Activated naive CD8-positive, alpha-beta T cell treated with anti-CD3 and anti-CD28 coated beads for 36 hours (primary cell): ENCODE data around the gene PRICKLE2. TPM values are rescaled to one million over a fixed set of nuclear protein-coding genes. Genes with fewer than 3 reads are reported as not detected.

ENCODE experiments used
- DNase-seq: peaks from one replicate; pipeline ENCODE4 v3.0.0; 2021
- H3K27ac Mint-ChIP-seq: one replicate; pipeline ENCODE4 v1.8.0; 2022; ENCODE audit warnings: mild to moderate bottlenecking, moderate library complexity, mixed read lengths
- H3K27me3 Mint-ChIP-seq: one replicate; pipeline ENCODE4 v1.8.0; 2022; ENCODE audit warnings: mild to moderate bottlenecking, mixed read lengths
- H3K36me3 Mint-ChIP-seq: one replicate; pipeline ENCODE4 v1.8.0; 2021; ENCODE audit warnings: mild to moderate bottlenecking, mixed read lengths
- H3K4me1 Mint-ChIP-seq: one replicate; pipeline ENCODE4 v1.8.0; 2021; ENCODE audit warnings: mixed read lengths
- H3K4me3 Mint-ChIP-seq: one replicate; pipeline ENCODE4 v1.8.0; 2022; ENCODE audit warnings: mild to moderate bottlenecking, moderate library complexity, mixed read lengths
- H3K9me3 Mint-ChIP-seq: one replicate; pipeline ENCODE4 v1.8.0; 2022; ENCODE audit warnings: mixed read lengths
- total RNA-seq, 2 experiments: library from RNA; stranded (reverse); gene quantifications; one replicate each; pipeline ENCODE4 v1.2.3, GENCODE V29; 2021

The PRICKLE2 gene
- total RNA-seq, 2 experiments from 2014 or later: not detected

DNA sequence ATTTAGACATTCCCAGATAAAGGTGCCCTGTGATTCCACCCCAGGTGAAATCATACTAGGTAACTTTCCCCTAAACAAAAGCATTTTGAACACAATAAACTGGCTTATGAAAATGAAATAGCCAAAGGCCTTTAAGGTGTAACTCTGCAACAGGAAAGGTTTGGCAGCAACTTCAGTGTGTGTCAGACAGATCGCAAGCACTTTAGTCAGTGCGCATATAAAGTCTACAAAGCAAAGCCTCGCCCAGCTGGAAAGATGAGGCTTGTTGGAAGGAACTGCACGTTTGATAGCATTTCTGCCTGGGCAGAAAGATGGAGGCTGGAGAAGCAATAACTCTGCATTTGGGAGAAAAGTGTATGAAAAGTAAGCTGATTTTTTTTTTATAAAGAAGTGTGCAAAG, 57.9 kb downstream of the PRICKLE2 start:
- no peaks in the 10 kb centered on the region for H3K9me3 Mint-ChIP-seq
- H3K27me3 Mint-ChIP-seq: peaks cover 2% of the 10 kb centered on the region
- no peaks in the 10 kb centered on the region for H3K4me1 Mint-ChIP-seq
- H3K4me3 Mint-ChIP-seq: no peak overlapping the region
- H3K27ac Mint-ChIP-seq: no peak overlapping the region
- no peaks in the 10 kb centered on the region for H3K36me3 Mint-ChIP-seq
- no peak for DNase-seq

DNA sequence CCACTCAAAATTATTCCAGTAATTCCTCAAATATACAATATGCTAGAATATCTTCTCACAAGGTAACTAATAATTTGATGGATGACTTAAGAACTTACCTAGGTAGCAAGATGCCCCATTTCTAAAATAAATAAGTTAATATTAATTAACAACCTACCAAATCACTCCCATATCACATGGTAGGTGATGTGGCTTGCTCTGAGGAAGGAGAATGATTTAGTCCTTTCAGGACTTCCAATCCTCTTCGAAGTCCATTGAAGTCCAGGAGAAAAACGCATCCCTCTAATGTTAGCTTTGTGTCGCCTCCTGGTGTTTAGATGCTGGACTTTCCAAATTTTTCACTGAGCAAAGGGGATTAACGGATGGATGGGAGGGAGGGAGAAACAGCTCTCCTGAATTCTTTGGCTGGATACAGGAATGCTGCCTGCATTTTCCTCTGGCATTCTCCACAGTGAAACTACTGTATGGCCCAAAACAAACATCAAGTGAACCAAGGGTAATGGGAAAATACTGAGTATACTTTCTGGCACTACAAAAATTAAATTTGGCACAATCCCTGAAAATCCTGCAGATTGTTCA, 58.6 kb downstream of the PRICKLE2 start:
- Mint-ChIP-seq H3K27me3 (no peaks in the 10 kb centered on the region), H3K27ac (no peak overlapping the region), H3K9me3 (no peaks in the 10 kb centered on the region), H3K4me1 (no peaks in the 10 kb centered on the region), H3K36me3 (no peaks in the 10 kb centered on the region), H3K4me3 (no peak overlapping the region)
- DNase-seq: no peak

DNA sequence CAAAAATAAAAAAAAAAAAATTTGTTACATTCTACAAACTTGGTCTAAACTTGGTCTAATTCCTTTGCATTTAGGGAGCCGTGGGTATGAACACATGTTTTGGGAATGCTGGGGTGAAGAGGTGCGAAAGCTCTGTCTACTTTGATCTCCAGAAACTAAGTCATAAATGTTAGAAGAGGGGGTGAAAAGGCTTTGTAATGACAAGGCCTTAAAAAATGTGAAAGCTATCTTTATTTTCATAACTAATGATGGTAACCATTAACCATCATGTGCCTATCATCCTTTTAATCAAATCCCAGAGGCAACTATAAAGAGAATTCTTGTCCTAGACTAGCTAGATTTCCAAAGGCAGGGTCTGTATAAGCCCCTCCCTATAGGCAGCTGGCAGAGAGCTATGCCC, 60.9 kb downstream of the PRICKLE2 start:
- H3K27me3 Mint-ChIP-seq: no peaks in the 10 kb centered on the region

DNA sequence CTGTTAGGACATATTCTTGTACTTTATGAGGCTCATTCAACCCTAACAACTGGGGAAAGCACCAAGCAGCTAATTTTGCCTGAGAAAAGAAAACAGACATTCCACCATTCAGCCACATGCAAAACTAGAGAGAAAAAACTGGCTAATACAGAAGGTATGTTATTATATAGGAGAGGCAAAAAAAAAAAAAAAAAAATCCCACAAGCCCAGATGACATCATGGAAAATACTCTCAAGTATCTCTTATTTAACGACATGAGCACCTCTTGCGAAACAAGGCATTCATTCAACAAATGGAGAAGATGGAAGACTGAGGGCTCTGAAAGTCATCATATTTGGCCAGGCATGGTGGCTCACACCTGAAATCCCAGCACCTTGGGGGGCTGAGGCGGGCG, 61.5 kb downstream of the PRICKLE2 start:
- no peaks in the 10 kb centered on the region for H3K36me3 Mint-ChIP-seq
- no peaks in the 10 kb centered on the region for H3K4me1 Mint-ChIP-seq
- no peak for DNase-seq
- no peak overlapping the region for H3K4me3 Mint-ChIP-seq
- no peaks in the 10 kb centered on the region for H3K9me3 Mint-ChIP-seq
- H3K27me3 Mint-ChIP-seq: no peaks in the 10 kb centered on the region
- H3K27ac Mint-ChIP-seq: no peak overlapping the region

More for the DNA sequence above, 60.9 kb downstream of the PRICKLE2 start:
- no peaks in the 10 kb centered on the region for H3K4me1 Mint-ChIP-seq
- H3K4me3 Mint-ChIP-seq: no peak overlapping the region
- H3K9me3 Mint-ChIP-seq: no peaks in the 10 kb centered on the region
- H3K27ac Mint-ChIP-seq: no peak overlapping the region
- no peak for DNase-seq
- H3K36me3 Mint-ChIP-seq: no peaks in the 10 kb centered on the region

DNA sequence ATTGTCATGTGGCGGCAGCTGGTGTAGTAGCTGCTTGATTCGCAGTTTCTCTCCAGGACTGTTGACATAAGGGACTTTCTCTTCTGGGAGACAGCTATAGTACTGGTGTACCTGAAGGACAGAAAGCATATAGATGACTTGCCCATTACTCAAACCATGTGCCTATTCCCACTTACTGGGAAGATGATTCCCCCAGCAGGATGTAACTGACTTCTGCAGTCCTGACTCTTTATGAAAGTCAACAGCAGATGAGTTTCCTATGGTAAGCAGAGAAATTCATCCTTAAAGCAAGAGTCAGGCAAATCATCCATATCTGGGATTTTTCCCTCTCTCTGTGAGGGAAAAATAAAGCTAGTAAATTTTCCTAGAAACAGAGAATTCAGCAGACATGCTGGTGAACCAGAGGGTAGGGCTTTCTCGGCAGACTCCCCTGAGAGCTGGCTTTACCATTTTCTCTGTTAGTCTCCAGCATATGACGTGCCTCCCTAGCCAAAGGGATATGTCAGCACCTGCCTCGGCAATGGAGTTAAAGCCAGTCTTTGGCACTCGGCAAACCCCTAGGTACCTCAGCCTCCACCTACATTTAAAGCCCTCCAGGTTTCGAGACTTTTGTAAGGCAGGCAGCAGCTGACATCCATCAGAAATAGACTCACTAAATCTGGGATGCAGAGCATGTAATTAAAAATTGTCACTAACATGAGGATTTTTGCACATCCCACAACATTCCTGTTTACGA, 62.1 kb downstream of the PRICKLE2 start:
- Mint-ChIP-seq H3K4me1 (no peaks in the 10 kb centered on the region), H3K36me3 (no peaks in the 10 kb centered on the region), H3K27ac (no peak overlapping the region), H3K9me3 (no peaks in the 10 kb centered on the region), H3K27me3 (no peaks in the 10 kb centered on the region), H3K4me3 (no peak overlapping the region)
- no peak for DNase-seq

DNA sequence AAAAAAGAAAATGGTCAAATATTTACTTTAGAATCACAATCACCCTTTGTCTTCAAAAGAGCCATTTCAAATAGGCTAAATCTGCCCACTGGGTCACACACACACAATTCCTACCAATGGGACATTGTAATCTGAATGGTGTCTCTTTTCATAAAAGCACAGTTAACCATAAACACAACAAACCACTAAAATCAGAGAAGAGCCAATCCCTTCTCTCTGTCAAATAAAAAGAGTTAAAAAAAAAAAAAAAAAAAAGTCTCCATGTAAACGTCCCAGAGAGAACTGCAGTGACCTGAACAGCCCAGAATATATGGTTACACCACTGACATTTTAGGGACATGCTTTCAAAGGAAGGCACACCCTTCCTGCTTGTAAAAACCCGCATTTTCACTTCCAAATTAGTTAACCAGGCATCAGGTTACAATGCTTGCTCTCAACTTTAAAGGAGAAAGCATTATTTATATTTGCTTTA, 63.7 kb downstream of the PRICKLE2 start:
- no peak overlapping the region for H3K4me3 Mint-ChIP-seq
- H3K27me3 Mint-ChIP-seq: no peaks in the 10 kb centered on the region
- H3K27ac Mint-ChIP-seq: no peak overlapping the region
- no peaks in the 10 kb centered on the region for H3K4me1 Mint-ChIP-seq
- H3K9me3 Mint-ChIP-seq: no peaks in the 10 kb centered on the region
- H3K36me3 Mint-ChIP-seq: no peaks in the 10 kb centered on the region
- no peak for DNase-seq

DNA sequence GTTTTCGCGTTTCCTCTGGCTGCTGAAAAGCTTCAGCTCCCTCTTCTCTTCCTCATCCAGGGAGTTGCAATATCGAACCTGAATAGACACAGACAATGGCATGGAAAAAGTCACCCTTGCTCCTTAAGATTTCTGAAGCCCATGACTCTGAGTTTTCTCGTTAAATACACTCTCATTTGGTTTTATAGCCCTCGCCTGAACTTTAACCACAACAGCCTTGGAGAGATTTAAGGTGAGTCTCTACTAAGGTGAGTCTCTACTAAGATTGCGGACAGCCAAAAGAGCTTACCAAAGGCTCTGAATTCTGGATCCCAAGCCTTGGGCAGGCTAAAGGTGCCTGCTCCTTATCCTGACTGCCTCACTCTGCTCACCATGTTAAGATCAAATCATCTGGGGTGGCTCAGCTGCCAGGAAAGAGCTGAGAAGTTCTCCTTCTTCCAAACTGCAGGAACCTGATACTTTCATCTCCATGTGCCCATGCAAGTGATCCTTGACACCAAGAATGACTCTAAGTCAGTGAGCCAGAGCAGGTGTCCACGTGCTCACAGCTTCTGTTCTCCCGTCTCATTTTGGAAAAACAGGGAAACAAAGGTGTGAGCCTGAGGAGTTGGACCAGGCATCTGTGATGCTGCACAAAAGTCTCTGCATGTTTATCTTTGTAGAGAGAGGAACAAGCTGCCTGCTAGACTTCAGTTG, 65.1 kb downstream of the PRICKLE2 start:
- H3K9me3 Mint-ChIP-seq: no peaks in the 10 kb centered on the region
- no peak overlapping the region for H3K27ac Mint-ChIP-seq
- H3K4me1 Mint-ChIP-seq: no peaks in the 10 kb centered on the region
- no peak for DNase-seq
- no peaks in the 10 kb centered on the region for H3K27me3 Mint-ChIP-seq
- no peak overlapping the region for H3K4me3 Mint-ChIP-seq
- no peaks in the 10 kb centered on the region for H3K36me3 Mint-ChIP-seq

DNA sequence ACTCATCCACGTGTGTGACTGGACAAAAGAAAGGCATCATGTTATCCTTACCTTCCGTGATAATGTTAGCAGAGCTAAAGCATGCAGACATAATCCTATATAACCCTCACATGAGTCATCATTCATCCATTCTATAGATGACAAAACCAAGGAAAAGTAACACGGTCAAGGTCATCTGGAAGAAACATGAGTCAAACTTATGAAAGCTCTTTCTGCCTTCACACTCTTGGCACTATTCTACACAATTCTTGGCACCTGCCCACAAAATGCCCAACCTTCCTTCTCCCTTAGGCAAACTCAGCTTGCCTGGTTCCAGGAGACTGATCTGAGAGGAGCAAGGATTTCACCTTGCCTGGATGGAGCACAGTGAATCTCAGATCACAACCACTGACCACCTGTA, 66.9 kb downstream of the PRICKLE2 start:
- H3K27me3 Mint-ChIP-seq: peaks cover 5% of the 10 kb centered on the region
- H3K9me3 Mint-ChIP-seq: no peaks in the 10 kb centered on the region
- H3K4me1 Mint-ChIP-seq: no peaks in the 10 kb centered on the region
- H3K36me3 Mint-ChIP-seq: no peaks in the 10 kb centered on the region
- no peak overlapping the region for H3K27ac Mint-ChIP-seq
- no peak for DNase-seq
- no peak overlapping the region for H3K4me3 Mint-ChIP-seq

DNA sequence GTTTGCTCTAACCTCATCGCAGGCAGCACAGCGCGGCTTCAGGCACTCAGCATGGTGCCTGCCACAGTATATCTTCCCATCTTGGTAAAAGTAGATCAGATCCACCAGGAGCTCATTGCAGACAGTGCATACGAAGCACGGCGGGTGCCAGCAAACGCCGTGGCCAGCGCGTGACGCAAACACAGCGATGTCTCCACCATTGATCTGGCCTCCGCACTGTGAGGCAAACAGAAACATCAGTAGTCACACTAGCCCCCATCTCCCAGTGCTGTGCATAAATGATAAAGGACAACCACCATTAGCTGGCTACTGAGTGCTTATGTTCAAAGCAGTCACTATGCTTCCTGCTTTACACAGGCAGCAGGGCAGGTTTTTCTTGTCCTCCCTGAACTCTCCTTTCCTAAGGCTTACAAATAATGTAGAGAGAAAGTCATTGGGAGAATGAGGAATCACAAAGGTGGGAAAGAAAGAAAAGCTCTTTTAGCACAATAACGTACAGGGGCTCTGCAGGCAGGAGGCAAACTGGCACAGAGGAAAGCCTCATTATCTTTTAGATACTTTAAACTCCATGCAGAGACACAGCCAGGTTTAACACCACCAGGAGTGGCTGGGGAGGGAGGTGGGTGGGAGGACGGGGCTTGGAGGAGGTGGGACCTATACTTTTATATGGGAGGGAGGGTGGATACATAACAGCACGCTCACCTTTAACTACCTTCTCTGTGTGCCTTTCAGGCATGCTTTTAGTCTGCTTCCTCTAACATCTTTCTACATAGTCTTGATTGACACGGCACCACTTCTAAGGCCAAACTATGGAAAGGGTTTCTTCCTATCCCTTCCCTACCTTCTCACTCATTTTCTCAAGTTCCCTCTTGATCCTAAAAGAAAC, 67.9 kb downstream of the PRICKLE2 start:
- Mint-ChIP-seq H3K4me3 (no peak overlapping the region), H3K4me1 (no peaks in the 10 kb centered on the region), H3K27me3 (peaks cover 5% of the 10 kb centered on the region), H3K36me3 (no peaks in the 10 kb centered on the region), H3K9me3 (no peaks in the 10 kb centered on the region), H3K27ac (no peak overlapping the region)
- DNase-seq: no peak

DNA sequence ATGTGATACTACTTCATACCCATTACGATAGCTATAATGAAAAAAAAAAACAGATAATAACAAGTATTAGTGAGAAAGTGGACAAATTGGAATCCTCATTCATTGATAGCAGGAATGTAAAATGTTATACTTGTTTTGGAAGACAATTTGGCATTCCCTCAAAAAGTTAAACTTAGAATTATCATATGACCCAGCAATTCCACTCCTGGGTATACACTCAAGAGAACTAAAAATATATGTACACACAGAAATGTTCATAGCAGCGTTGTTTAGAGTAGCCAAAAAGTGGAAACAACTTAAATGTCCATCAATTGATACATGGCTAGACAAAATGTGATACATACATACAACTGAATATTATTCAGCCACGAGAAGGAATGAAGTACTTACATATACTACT, 69.9 kb downstream of the PRICKLE2 start:
- no peak for DNase-seq
- H3K4me1 Mint-ChIP-seq: no peaks in the 10 kb centered on the region
- no peaks in the 10 kb centered on the region for H3K36me3 Mint-ChIP-seq
- no peak overlapping the region for H3K4me3 Mint-ChIP-seq
- H3K27ac Mint-ChIP-seq: no peak overlapping the region
- no peaks in the 10 kb centered on the region for H3K9me3 Mint-ChIP-seq
- peaks cover 5% of the 10 kb centered on the region for H3K27me3 Mint-ChIP-seq

DNA sequence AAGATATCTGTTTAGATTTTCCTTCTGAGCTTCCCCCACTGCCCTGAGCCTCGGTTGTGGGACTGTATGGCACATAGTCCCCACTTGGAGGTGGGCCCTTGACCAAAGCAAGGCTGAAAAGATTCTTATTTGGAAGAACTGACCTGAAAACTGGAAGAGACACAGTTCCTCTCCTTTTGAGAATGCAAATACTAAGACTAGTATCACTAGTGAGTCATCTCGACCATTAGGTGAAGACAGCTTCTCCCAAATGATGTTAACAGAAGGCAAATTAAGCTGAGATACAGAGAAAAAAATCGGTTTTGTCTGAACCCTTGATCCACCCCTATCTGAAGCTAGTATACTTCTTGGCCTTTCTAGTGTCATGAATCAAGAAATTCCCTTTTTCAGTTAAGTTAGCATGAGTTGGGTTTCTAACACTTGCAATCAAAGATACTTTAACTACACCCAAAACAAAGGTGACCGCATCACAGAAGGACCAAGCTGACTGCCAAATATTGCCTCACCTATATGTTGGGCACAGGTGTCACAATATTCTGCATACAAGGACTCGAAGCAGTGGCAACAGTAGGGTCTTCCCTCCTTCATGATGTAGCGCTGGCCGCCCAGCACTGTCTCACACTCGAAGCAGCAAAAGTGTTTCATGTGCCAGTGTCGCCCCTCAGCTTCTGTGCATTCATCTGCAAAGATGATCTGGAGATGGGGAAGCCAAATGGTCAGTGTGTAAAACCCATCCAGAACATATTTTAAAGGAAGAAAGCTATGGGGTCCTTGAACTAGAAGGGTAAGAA, 72.4 kb downstream of the PRICKLE2 start:
- DNase-seq: no peak
- no peaks in the 10 kb centered on the region for H3K9me3 Mint-ChIP-seq
- no peak overlapping the region for H3K4me3 Mint-ChIP-seq
- no peaks in the 10 kb centered on the region for H3K36me3 Mint-ChIP-seq
- H3K4me1 Mint-ChIP-seq: no peaks in the 10 kb centered on the region
- H3K27me3 Mint-ChIP-seq: peaks cover 5% of the 10 kb centered on the region
- H3K27ac Mint-ChIP-seq: no peak overlapping the region

DNA sequence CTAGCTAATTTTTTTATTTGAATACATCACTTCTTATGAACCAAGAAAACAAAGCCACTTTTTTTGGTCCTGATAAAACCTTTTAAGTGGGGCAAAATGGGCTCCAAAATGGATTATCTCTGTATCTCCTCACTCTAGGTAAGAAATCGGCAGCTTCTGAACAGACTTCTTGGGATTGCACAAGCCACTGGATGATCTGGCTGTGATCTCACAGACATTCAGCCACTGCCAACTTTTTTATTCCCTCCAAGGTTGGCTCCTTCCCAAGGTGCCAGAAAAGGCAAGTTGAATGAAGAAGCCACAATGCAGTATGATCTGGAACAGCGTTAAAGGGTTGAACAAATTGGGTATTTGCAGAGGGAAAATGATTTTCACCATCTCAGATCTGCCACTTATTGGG, 73.2 kb downstream of the PRICKLE2 start:
- H3K4me1 Mint-ChIP-seq: no peaks in the 10 kb centered on the region
- peaks cover 5% of the 10 kb centered on the region for H3K27me3 Mint-ChIP-seq
- no peak overlapping the region for H3K27ac Mint-ChIP-seq
- no peaks in the 10 kb centered on the region for H3K9me3 Mint-ChIP-seq
- DNase-seq: no peak
- H3K4me3 Mint-ChIP-seq: no peak overlapping the region
- H3K36me3 Mint-ChIP-seq: no peaks in the 10 kb centered on the region

DNA sequence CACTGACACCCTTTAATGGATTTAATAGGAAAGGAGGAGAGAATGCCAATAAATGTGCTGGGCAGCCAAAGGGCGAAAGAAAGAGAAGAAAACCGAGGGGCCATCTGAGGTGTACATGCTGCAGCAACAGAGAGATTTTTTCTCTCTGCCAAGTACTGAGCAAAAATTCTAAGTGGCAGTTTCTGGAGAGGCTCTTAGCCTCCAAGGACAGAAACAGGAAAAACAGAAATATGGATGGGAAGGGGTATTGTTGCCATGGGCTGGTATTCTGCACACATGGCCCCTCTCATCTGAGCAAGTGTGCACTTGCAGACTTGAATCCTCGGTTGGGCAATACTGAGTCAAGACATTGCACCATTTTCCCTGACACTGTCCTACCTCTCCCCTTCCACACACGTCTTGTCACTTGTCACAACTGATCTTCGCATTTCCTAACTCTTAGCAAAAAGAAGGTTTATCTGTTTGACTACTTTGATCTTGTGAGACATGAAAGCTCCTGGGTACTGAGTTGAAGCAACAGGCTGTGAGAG, 73.9 kb downstream of the PRICKLE2 start:
- H3K4me1 Mint-ChIP-seq: no peaks in the 10 kb centered on the region
- H3K9me3 Mint-ChIP-seq: no peaks in the 10 kb centered on the region
- H3K27me3 Mint-ChIP-seq: peaks cover 5% of the 10 kb centered on the region
- no peak for DNase-seq
- H3K36me3 Mint-ChIP-seq: no peaks in the 10 kb centered on the region
- H3K27ac Mint-ChIP-seq: no peak overlapping the region
- H3K4me3 Mint-ChIP-seq: no peak overlapping the region

DNA sequence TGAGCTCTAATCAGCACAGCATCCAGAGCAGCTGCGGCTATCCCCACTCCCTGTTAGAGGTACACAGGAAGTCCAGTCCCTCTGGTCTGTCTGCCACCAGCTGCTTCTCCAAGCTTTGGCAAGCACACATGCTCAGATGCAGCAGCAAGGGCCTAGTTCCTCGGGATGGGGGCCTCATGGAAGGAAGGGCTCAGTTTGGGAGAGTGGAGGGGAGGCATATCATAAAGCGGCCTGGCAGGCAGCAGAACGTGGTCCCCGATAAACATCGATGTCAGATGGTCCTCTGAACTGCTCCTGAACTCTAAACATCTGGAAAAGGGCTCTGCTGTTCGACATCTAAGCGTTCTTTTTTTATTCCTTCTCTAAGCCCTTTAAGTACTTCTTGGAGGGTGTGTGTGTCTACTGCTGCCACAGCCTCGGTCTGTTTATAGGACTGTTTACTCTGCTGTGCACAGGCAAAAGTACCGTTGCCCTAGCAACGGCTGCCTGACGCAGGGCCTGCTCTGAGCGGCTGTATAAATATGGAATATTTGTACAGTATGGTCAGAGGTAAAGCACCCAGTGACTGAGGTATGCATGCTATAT, 74.6 kb downstream of the PRICKLE2 start:
- peaks cover 8% of the 10 kb centered on the region for H3K27me3 Mint-ChIP-seq
- H3K4me1 Mint-ChIP-seq: no peaks in the 10 kb centered on the region
- H3K9me3 Mint-ChIP-seq: no peaks in the 10 kb centered on the region
- no peak for DNase-seq
- H3K27ac Mint-ChIP-seq: no peak overlapping the region
- H3K36me3 Mint-ChIP-seq: no peaks in the 10 kb centered on the region
- H3K4me3 Mint-ChIP-seq: no peak overlapping the region
